Stimulated activated CD4-positive, alpha-beta T cell treated with anti-CD3 and anti-CD28 coated beads, TNF-alpha, amount 100 ng/mL, for 24 hours (primary cell): ENCODE results near the gene C18orf63.

Experiments
- DNase-seq, 3 experiments: peaks; one replicate each; pipeline ENCODE4 v3.0.0-alpha.2; 2020; ENCODE audit warnings: low read depth in 3 of 3

The C18orf63 gene

DNA sequence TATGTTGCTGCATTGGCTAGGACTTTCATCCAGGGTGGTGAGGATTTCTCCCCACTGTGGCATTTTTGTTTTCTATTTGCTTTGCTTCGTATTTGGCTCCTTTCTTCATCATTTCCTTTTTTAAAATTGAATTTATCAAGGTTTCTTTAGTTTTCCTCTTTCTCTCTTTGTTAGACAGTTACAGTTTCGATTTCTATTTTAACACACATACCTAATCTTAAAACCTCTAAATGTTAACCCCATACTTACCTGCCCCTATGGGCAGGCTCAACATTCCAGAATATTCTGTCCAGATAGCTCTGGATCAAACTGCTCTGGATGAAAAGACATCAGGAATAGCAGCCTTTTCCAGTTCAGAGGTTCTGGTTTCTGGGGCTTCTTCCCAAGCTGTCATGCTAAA is 92.2 kb downstream of the C18orf63 start:
- DNase-seq = no peak
